MCF 10A (cell line): ENCODE results near the gene WNT5B. TPM values are rescaled to one million over a fixed set of nuclear protein-coding genes. Genes with fewer than 3 reads are reported as not detected.

Experiments used
- BruUV-seq: library from RNA; stranded (reverse); fragments of 400-500 nt; replicated peaks from 2 replicates; lab custom pipeline; 2021; lab: Mats Ljungman, UMichigan
- CTCF ChIA-PET: fragments of 300-600 bp; sonication (Branson Sonifier 250); formaldehyde crosslinking; extraction: SDS; loops from one replicate; lab custom pipeline; 2021; ENCODE audit warnings: antibody characterized with exemption, inconsistent platforms; lab: Yijun Ruan, JAX
- POLR2A ChIA-PET: fragments of 300-600, 350-650 bp; sonication (Branson Sonifier 250); formaldehyde crosslinking; extraction: SDS; loops from one replicate; lab custom pipeline; 2020; ENCODE audit warnings: antibody characterized with exemption, inconsistent platforms; lab: Yijun Ruan, JAX
- DNase-seq: peaks from one replicate; pipeline ENCODE4 v3.0.0-alpha.2; 2018; ENCODE audit not compliant: unreplicated experiment
- H3K27ac Mint-ChIP-seq: one replicate; pipeline ENCODE4 v1.8.0; 2022; ENCODE audit warnings: mild to moderate bottlenecking, low read depth, mixed read lengths; ENCODE audit not compliant: unreplicated experiment
- H3K27me3 Mint-ChIP-seq: one replicate; pipeline ENCODE4 v1.8.0; 2022; ENCODE audit warnings: mixed read lengths; ENCODE audit not compliant: insufficient read depth, unreplicated experiment
- H3K36me3 Mint-ChIP-seq: one replicate; pipeline ENCODE4 v1.8.0; 2022; ENCODE audit warnings: mild to moderate bottlenecking, moderate library complexity, mixed read lengths; ENCODE audit not compliant: insufficient read depth, unreplicated experiment
- H3K4me1 Mint-ChIP-seq: one replicate; pipeline ENCODE4 v1.8.0; 2022; ENCODE audit warnings: mixed read lengths; ENCODE audit not compliant: insufficient read depth, unreplicated experiment
- H3K4me3 Mint-ChIP-seq: one replicate; pipeline ENCODE4 v1.8.0; 2022; ENCODE audit warnings: mild to moderate bottlenecking, moderate library complexity, mixed read lengths; ENCODE audit not compliant: unreplicated experiment
- H3K9me3 Mint-ChIP-seq: one replicate; pipeline ENCODE4 v1.8.0; 2022; ENCODE audit warnings: mixed read lengths; ENCODE audit not compliant: unreplicated experiment
- CTCF ChIP-seq: fragments of 200-600 bp; IDR thresholded peaks from one replicate; pipeline ENCODE4 v1.8.0; 2022; ENCODE audit warnings: antibody characterized with exemption, mild to moderate bottlenecking; ENCODE audit not compliant: unreplicated experiment
- intact Hi-C: fragments of 100-400 bp; cut with micrococcal nuclease; formaldehyde crosslinking; loops from 2 replicates; pipeline ENCODE4 v1.14.1; 2022
- total RNA-seq: library from RNA; stranded (reverse); gene quantifications from 2 replicates; pipeline ENCODE4 v1.2.3, GENCODE V29; 2022

Gene WNT5B
- total RNA-seq, 1 experiment from 2014 or later = 0.21 TPM

- H3K27ac Mint-ChIP-seq = peak overlapping the region; percentile 86
- BruUV-seq = no TSS peak
- peak overlapping the region; percentile 77 for H3K4me3 Mint-ChIP-seq
- ChIA-PET CTCF (interaction anchor here (0.6 to 2.2 kb wide), 13 partner anchors 11 to 631 kb away, joined by 3 to 15 read pairs (median 3); no protein-coding TSS in a partner anchor), POLR2A (interaction anchor here (0.7 to 2.5 kb wide), 20 partner anchors 11 to 1008 kb away, joined by 3 to 59 read pairs (median 6); partner anchors contain the start of genes ERC1 and FBXL14)
- H3K27me3 Mint-ChIP-seq = no peaks in the 10 kb centered on the region
- intact Hi-C loops = loop anchor here (5.0 kb wide), 1 partner anchor 658 kb away; the partner anchor contains the start of gene RAD52
- peak; percentile 78 for TF ChIP-seq CTCF
- H3K36me3 Mint-ChIP-seq = peaks cover 5% of the 10 kb centered on the region
- H3K4me1 Mint-ChIP-seq = peaks cover 26% of the 10 kb centered on the region
- no peaks in the 10 kb centered on the region for H3K9me3 Mint-ChIP-seq
- peak; percentile 83 for DNase-seq
Measured at GRCh38 chr12:1605129-1606020, 23.7 kb upstream of the WNT5B start.

- POLR2A ChIA-PET = interaction anchor here (0.6 to 2.5 kb wide), 22 partner anchors 10 to 1195 kb away, joined by 3 to 59 read pairs (median 6); partner anchors contain the start of genes ERC1 and FBXL14
Measured at GRCh38 chr12:1606021-1606622, 22.9 kb upstream of the WNT5B start.

GRCh38 chr12:1607940-1608712 is 20.9 kb upstream of the WNT5B start:
- Mint-ChIP-seq H3K4me1 (peaks cover 26% of the 10 kb centered on the region), H3K4me3 (no peak overlapping the region), H3K27ac (no peak overlapping the region), H3K36me3 (peaks cover 5% of the 10 kb centered on the region), H3K9me3 (no peaks in the 10 kb centered on the region), H3K27me3 (no peaks in the 10 kb centered on the region)
- ChIA-PET CTCF (interaction anchor here (1.4 kb wide), 2 partner anchors 27 to 490 kb away, joined by 5 to 6 read pairs; no protein-coding TSS in a partner anchor), POLR2A (no interaction called here)
- TSS peak; percentile 61 for BruUV-seq
- no peak for DNase-seq
- TF ChIP-seq CTCF = no peak
- intact Hi-C loops = loop anchor here (5.0 kb wide), 1 partner anchor 661 kb away; the partner anchor contains the start of gene RAD52

More at GRCh38 chr12:1606021-1606622, 22.9 kb upstream of the WNT5B start:
- Mint-ChIP-seq H3K9me3 (no peaks in the 10 kb centered on the region), H3K27me3 (no peaks in the 10 kb centered on the region), H3K4me3 (peak overlapping the region; percentile 77), H3K27ac (peak overlapping the region; percentile 86), H3K4me1 (peaks cover 26% of the 10 kb centered on the region), H3K36me3 (peaks cover 5% of the 10 kb centered on the region)
- intact Hi-C loops = loop anchor here (5.0 kb wide), 1 partner anchor 659 kb away; the partner anchor contains the start of gene RAD52
- CTCF ChIA-PET = interaction anchor here (0.6 to 2.2 kb wide), 11 partner anchors 10 to 632 kb away, joined by 3 to 15 read pairs (median 4); no protein-coding TSS in a partner anchor
- no TSS peak for BruUV-seq
- peak; percentile 99 for DNase-seq
- no peak for TF ChIP-seq CTCF
